Measurements from ENCODE around the gene MTNR1B. TPM values are rescaled to one million over a fixed set of nuclear protein-coding genes. Genes with fewer than 3 reads are reported as not detected.

The MTNR1B gene
- total and polyA plus RNA-seq, 10 of the 15 experiments (the other 5 are each of a cell fraction or from before 2014, with no cell fraction given), result not detected

GRCh38 chr11:93031386-93031785 is 61.9 kb downstream of the MTNR1B start:
- Histone ChIP-seq H3K36me3 (ENCODE audit: control insufficient read depth in 2 of 2, insufficient read depth in 2 of 2, low read length in 1 of 2) (no peaks in the 10 kb centered on the region), H3K27ac (ENCODE audit: control insufficient read depth, insufficient read depth) (no peak overlapping the region), H3K4me3 (no peak overlapping the region), H3K4me1 (ENCODE audit: control insufficient read depth, insufficient read depth, low read length) (no peaks in the 10 kb centered on the region), H3K9me3 (replicated peaks; ENCODE audit: control insufficient read depth, insufficient read depth, low read length) (no peaks in the 10 kb centered on the region), H2AFZ (ENCODE audit: control insufficient read depth, low read depth, low read length) (no peak overlapping the region), H3K79me2 (ENCODE audit: control insufficient read depth, insufficient read depth, low read length) (no peaks in the 10 kb centered on the region), H3K27me3 (replicated peaks in 1 of 2; ENCODE audit: control insufficient read depth in 2 of 2, insufficient read depth in 2 of 2, low read length in 1 of 2) (no peaks in the 10 kb centered on the region), H3K9ac (ENCODE audit: control insufficient read depth, insufficient read depth, low read length) (no peak overlapping the region), H3K4me2 (ENCODE audit: control insufficient read depth, insufficient read depth) (no peak overlapping the region), H4K20me1 (ENCODE audit: control insufficient read depth, insufficient read depth) (no peaks in the 10 kb centered on the region)
- ChIA-PET RAD21 (ENCODE audit: unreplicated experiment) (no interaction called here), CTCF (no interaction called here), POLR2A (no interaction called here), SMC1A (ENCODE audit: uncharacterized antibody, unreplicated experiment) (no interaction called here)
- TF ChIP-seq SUPT20H (IDR thresholded peaks at IDR 0.05; ENCODE audit: borderline replicate concordance, control insufficient read depth, low read depth, low read length), result no peak
- TF ChIP-seq ZNF384 (IDR thresholded peaks at IDR 0.05; ENCODE audit: borderline replicate concordance, low read depth, low read length), result no peak
- no peak for TF ChIP-seq RCOR1 (conservative IDR thresholded peaks at IDR 0.05; ENCODE audit: low read depth, low read length)
- BruUV-seq (replicated peaks), result no TSS peak
- WGBS (ENCODE audit: insufficient coverage, insufficient replicate concordance, low lambda C conversion rate, missing lambda C conversion rate), result 85% methylated on average over 6 of the region's 8 CpGs
- FAIRE-seq, result no peak
- no peak for DNase-seq (ENCODE audit: low read depth, low spot score)
- in situ Hi-C loops (cut with MboI) (no loop called here), intact Hi-C loops (cut with micrococcal nuclease; ENCODE audit: unreplicated experiment) (no loop called here)
- ATAC-seq, result no peak

Small RNA genes within 50 kb of the gene (small RNA-seq; reads per million reads assigned to genes)
- not detected for gene SNRPGP16

Other genes with a start within 250 kb of the MTNR1B start
- gene SLC36A4, start 228.3 kb downstream of the MTNR1B start, total RNA-seq (2014; rRNA removed), result 5.1 and 6.8 TPM in 2 replicates
- gene SLC36A4, start 228.3 kb downstream of the MTNR1B start, total RNA-seq (2014; rRNA removed; fragmentation: Illumina TruSeq; extraction: Trizol), result 3.3 and 4.4 TPM in 2 replicates
- gene SLC36A4, start 228.3 kb downstream of the MTNR1B start, total RNA-seq (2021), result 6.1 and 7.2 TPM in 2 replicates
- gene SLC36A4, start 228.3 kb downstream of the MTNR1B start, polyA plus RNA-seq (2011; rRNA removed), result 11.7 and 22.0 TPM in 2 replicates
- gene SLC36A4, start 228.3 kb downstream of the MTNR1B start, polyA plus RNA-seq (2014; fragmentation: Illumina TruSeq; extraction: Trizol), result 5.2 and 7.7 TPM in 2 replicates
- 1 to 10 TPM; 1.4 to 2.0 TPM for gene SLC36A4, start 228.3 kb downstream of the MTNR1B start, polyA plus RNA-seq (2014; fragmentation: Nextera tagmentation; extraction: Ambion mirVana)
- gene SLC36A4, start 228.3 kb downstream of the MTNR1B start, polyA plus RNA-seq (2014; rRNA removed), result 2.8 and 5.2 TPM in 2 replicates
- 10 to 100 TPM in 1 of 2 experiments, 1 to 10 TPM in 1; 8.9 to 12.5 TPM for gene SLC36A4, start 228.3 kb downstream of the MTNR1B start, polyA plus RNA-seq (2016; fragmentation: Nextera tagmentation; extraction: Ambion mirVana)